ENCODE measurements around the gene KRTDAP. TPM values are rescaled to one million over a fixed set of nuclear protein-coding genes. Genes with fewer than 3 reads are reported as not detected.
"Not testable (repeated sequence)": the region's sequence is repeated elsewhere in the genome, so short reads cannot be mapped to it uniquely, and the experiment has no call there.

Gene KRTDAP
- total RNA-seq, 2 experiments from 2014 or later: not detected

- CTCF ChIA-PET: interaction anchor here (0.6 to 2.3 kb wide), 4 partner anchors 23 to 424 kb away, joined by 3 to 6 read pairs (median 4); no protein-coding TSS in a partner anchor
- DNase-seq: no peak
- Mint-ChIP-seq H3K9me3 (ENCODE audit: low read depth) (no peaks in the 10 kb centered on the region), H3K4me3 (no peak overlapping the region), H3K36me3 (no peaks in the 10 kb centered on the region), H3K27me3 (peaks cover 24% of the 10 kb centered on the region), H3K27ac (no peak overlapping the region), H3K4me1 (peaks cover 5% of the 10 kb centered on the region)
- no peak for ATAC-seq
Observed at GRCh38 chr19:35491836-35492360, 1.6 kb upstream of the KRTDAP start.

DNA sequence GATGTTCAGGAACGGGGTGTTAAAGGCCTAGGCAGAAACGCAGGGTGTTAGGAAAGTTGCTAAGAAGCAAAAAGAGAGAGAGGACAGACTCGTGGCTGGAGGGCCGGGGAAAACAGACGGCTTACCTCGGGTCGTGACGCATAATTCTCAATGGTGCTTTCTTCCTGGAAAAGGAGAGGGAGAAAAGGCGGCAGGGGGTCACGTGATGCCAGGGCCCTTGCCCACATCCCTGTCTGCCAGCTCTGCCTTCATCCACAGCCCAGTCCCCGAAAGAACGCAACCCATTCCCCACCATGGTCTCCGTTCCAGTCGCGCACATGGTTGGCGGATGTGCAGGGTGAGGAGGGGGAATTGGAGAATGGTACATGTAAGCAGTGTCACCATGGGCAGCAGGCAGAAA, 1.6 kb downstream of the KRTDAP start:
- peaks cover 37% of the 10 kb centered on the region for H3K27me3 Mint-ChIP-seq
- no peaks in the 10 kb centered on the region for H3K9me3 Mint-ChIP-seq (ENCODE audit: low read depth)
- H3K36me3 Mint-ChIP-seq: no peaks in the 10 kb centered on the region
- peaks cover 2% of the 10 kb centered on the region for H3K4me1 Mint-ChIP-seq
- no peak overlapping the region for H3K27ac Mint-ChIP-seq
- DNase-seq: no peak
- no peak for ATAC-seq
- H3K4me3 Mint-ChIP-seq: no peak overlapping the region
- CTCF ChIA-PET: no interaction called here

GRCh38 chr19:35487656-35488182, 2.5 kb downstream of the KRTDAP start:
- Mint-ChIP-seq H3K27ac (no peak overlapping the region), H3K4me3 (no peak overlapping the region), H3K36me3 (no peaks in the 10 kb centered on the region), H3K4me1 (peaks cover 2% of the 10 kb centered on the region), H3K9me3 (ENCODE audit: low read depth) (no peaks in the 10 kb centered on the region), H3K27me3 (peaks cover 30% of the 10 kb centered on the region)
- CTCF ChIA-PET: interaction anchor here (1.1 to 1.6 kb wide), 2 partner anchors 8 to 23 kb away, joined by 4 to 13 read pairs; no protein-coding TSS in a partner anchor
- no peak for DNase-seq
- ATAC-seq: no peak

GRCh38 chr19:35486268-35486708, 4.0 kb downstream of the KRTDAP start:
- peaks cover 26% of the 10 kb centered on the region for H3K27me3 Mint-ChIP-seq

GRCh38 chr19:35484252-35485036, 5.8 kb downstream of the KRTDAP start:
- Mint-ChIP-seq H3K27me3 (peaks cover 23% of the 10 kb centered on the region), H3K9me3 (ENCODE audit: low read depth) (no peaks in the 10 kb centered on the region), H3K36me3 (no peaks in the 10 kb centered on the region), H3K4me1 (peaks cover 2% of the 10 kb centered on the region), H3K4me3 (no peak overlapping the region), H3K27ac (no peak overlapping the region)
- CTCF ChIA-PET: interaction anchor here (1.9 kb wide), 1 partner anchor 11 kb away, joined by 6 read pairs; no protein-coding TSS in a partner anchor
- DNase-seq: no peak
- no peak for ATAC-seq

More at GRCh38 chr19:35486268-35486708, 4.0 kb downstream of the KRTDAP start:
- Mint-ChIP-seq H3K27ac (no peak overlapping the region), H3K9me3 (ENCODE audit: low read depth) (no peaks in the 10 kb centered on the region), H3K4me1 (peaks cover 2% of the 10 kb centered on the region), H3K4me3 (no peak overlapping the region), H3K36me3 (no peaks in the 10 kb centered on the region)
- DNase-seq (no peak), ATAC-seq (no peak)
- CTCF ChIA-PET: interaction anchor here (0.9 to 1.9 kb wide), 5 partner anchors 9 to 133 kb away, joined by 3 to 13 read pairs (median 6); no protein-coding TSS in a partner anchor

DNA sequence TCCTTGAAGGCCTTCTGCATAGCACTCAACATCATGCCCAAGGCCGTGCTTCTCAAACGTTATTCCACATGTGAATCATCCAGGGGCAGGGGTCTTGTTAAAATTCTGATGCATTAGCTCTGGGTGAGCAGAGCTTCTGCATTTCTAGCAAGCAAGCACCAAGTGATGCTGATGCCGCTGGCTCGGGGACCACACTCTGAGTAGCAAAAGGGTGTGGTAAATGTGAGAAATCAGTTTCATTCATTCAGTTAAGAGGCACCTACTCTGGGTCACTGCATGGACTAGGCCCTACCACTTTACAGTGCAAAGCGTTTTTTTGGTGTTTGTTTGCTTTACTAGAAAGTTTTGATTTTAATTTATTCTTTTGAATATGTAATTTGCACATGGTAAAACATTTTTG, 7.2 kb downstream of the KRTDAP start:
- ATAC-seq (no peak), DNase-seq (no peak)
- peaks cover 21% of the 10 kb centered on the region for H3K27me3 Mint-ChIP-seq
- no peak overlapping the region for H3K4me3 Mint-ChIP-seq
- H3K9me3 Mint-ChIP-seq (ENCODE audit: low read depth): no peaks in the 10 kb centered on the region
- no peaks in the 10 kb centered on the region for H3K36me3 Mint-ChIP-seq
- H3K4me1 Mint-ChIP-seq: peaks cover under 1% of the 10 kb centered on the region
- no peak overlapping the region for H3K27ac Mint-ChIP-seq
- CTCF ChIA-PET: no interaction called here

- H3K36me3 Mint-ChIP-seq: no peaks in the 10 kb centered on the region
- peaks cover 5% of the 10 kb centered on the region for H3K27me3 Mint-ChIP-seq
- no peaks in the 10 kb centered on the region for H3K4me1 Mint-ChIP-seq
- no peak for DNase-seq
- no peak overlapping the region for H3K27ac Mint-ChIP-seq
- ATAC-seq: no peak
- CTCF ChIA-PET: interaction anchor here (2.2 to 2.3 kb wide), 2 partner anchors 11 to 16 kb away, joined by 6 to 7 read pairs; no protein-coding TSS in a partner anchor
- no peaks in the 10 kb centered on the region for H3K9me3 Mint-ChIP-seq (ENCODE audit: low read depth)
- H3K4me3 Mint-ChIP-seq: no peak overlapping the region
Observed at GRCh38 chr19:35478794-35479677, 11.2 kb downstream of the KRTDAP start.

DNA sequence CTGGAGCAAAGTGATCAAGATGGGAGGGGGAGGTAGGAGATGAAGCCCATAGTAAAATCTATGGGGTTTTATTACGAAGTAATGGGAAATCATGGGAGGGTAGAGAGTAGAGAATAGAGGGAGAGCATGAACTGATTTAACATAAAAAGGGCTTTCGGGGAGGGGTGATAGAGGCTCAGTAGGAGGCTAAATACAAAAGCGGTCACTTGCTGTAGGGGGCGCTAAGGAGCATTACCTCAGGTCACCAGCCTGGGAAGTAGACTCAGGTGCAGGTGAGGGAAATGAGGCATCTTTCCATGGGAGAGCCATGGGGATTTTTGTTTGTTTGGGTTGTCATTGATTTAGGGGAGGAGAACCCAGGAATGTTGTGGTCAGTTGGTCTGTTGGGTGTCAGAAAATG, 14.1 kb downstream of the KRTDAP start:
- CTCF ChIA-PET: no interaction called here
- Mint-ChIP-seq H3K27ac (no peak overlapping the region), H3K27me3 (peaks cover 5% of the 10 kb centered on the region), H3K36me3 (no peaks in the 10 kb centered on the region), H3K4me1 (no peaks in the 10 kb centered on the region), H3K4me3 (no peak overlapping the region), H3K9me3 (ENCODE audit: low read depth) (no peaks in the 10 kb centered on the region)
- DNase-seq (no peak), ATAC-seq (no peak)

- H3K27me3 Mint-ChIP-seq; H3K36me3 Mint-ChIP-seq; H3K9me3 Mint-ChIP-seq (ENCODE audit: low read depth); H3K4me3 Mint-ChIP-seq; DNase-seq; H3K27ac Mint-ChIP-seq; H3K4me1 Mint-ChIP-seq; ATAC-seq: not testable (repeated sequence)
- CTCF ChIA-PET: interaction anchor here (1.2 to 1.4 kb wide), 2 partner anchors 71 to 122 kb away, joined by 3 to 10 read pairs; no protein-coding TSS in a partner anchor
Observed at GRCh38 chr19:35474594-35474993, 15.7 kb downstream of the KRTDAP start.

DNA sequence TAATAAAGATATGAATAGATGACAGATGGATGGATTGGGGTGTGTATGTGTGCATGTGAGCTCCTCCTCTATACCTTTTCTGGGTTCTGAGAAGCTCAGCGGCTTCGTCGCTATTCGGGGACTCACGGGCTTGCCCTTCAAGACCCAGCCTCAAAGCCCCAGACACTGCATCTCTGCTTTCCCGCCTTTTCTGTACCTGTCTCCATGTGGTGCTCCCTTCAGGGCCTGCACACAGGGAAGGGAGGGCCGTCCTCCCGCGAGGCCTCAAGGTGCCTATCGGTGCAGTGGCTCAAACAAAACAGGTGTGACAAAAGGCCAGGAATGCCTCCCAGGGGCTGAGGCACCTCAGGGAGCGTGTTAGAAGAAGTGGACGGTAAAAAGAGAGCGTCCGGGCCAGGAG, 16.2 kb downstream of the KRTDAP start:
- no peak for ATAC-seq
- Mint-ChIP-seq H3K4me1 (no peaks in the 10 kb centered on the region), H3K27ac (no peak overlapping the region), H3K27me3 (no peaks in the 10 kb centered on the region), H3K9me3 (ENCODE audit: low read depth) (no peaks in the 10 kb centered on the region), H3K36me3 (no peaks in the 10 kb centered on the region), H3K4me3 (no peak overlapping the region)
- CTCF ChIA-PET: interaction anchor here (0.9 to 2.7 kb wide), 3 partner anchors 22 to 121 kb away, joined by 4 to 14 read pairs (median 10); no protein-coding TSS in a partner anchor
- DNase-seq: no peak

DNA sequence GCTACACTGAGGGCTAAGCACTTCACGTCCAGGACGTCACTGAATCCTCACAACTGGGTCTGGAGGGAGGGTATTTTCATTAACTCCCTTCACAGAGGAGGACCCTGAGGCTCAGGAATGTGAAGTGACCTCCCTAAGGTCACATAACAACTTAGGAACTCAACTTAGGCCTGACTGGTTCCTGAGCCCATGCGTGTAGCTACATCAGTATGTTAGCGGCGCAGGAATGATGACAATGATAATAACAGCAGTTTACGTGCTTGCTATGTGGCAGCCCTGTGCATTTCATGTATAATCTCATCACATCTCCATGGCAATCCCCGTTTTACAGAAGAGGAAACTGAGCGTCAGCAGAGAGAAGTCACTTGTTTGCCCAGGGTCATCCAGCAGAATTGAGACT, 18.3 kb downstream of the KRTDAP start:
- Mint-ChIP-seq H3K27ac (no peak overlapping the region), H3K4me1 (no peaks in the 10 kb centered on the region), H3K27me3 (no peaks in the 10 kb centered on the region), H3K36me3 (no peaks in the 10 kb centered on the region), H3K9me3 (ENCODE audit: low read depth) (no peaks in the 10 kb centered on the region), H3K4me3 (no peak overlapping the region)
- no peak for DNase-seq
- ATAC-seq: no peak
- CTCF ChIA-PET: interaction anchor here (0.9 to 2.7 kb wide), 3 partner anchors 24 to 120 kb away, joined by 3 to 14 read pairs (median 3); no protein-coding TSS in a partner anchor

DNA sequence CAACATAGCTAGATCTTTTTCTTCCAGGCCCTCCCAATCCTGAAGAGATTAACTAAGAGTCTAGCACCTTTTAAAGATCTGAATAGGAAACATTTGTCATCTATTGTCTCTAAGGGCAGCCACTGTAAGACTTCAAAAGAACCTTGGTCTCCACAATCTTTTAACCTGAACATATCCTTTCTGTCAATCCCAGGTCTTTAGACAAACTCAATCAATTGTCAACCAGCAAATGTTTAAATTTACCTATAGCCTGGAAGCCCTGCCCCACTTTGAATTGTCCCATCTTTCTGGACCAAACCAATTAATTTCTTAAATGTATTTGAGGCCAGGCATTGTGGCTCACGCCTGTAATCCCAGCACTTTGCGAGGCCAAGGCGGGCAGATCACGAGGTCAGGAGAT, 19.2 kb downstream of the KRTDAP start:
- H3K9me3 Mint-ChIP-seq (ENCODE audit: low read depth); ATAC-seq; H3K4me3 Mint-ChIP-seq: not testable (repeated sequence)

GRCh38 chr19:35470128-35470527, 20.1 kb downstream of the KRTDAP start:
- no peak for ATAC-seq
- Mint-ChIP-seq H3K4me3 (no peak overlapping the region), H3K36me3 (no peaks in the 10 kb centered on the region)

More for the DNA sequence above, 19.2 kb downstream of the KRTDAP start:
- DNase-seq, H3K27me3 Mint-ChIP-seq, H3K27ac Mint-ChIP-seq, H3K4me1 Mint-ChIP-seq, H3K36me3 Mint-ChIP-seq: not testable (repeated sequence)
- CTCF ChIA-PET: interaction anchor here (3.7 to 6.2 kb wide), 2 partner anchors 118 to 121 kb away, joined by 15 to 76 read pairs; no protein-coding TSS in a partner anchor

More at GRCh38 chr19:35470128-35470527, 20.1 kb downstream of the KRTDAP start:
- Mint-ChIP-seq H3K9me3 (ENCODE audit: low read depth) (no peaks in the 10 kb centered on the region), H3K4me1 (peaks cover 3% of the 10 kb centered on the region), H3K27ac (no peak overlapping the region), H3K27me3 (peaks cover 3% of the 10 kb centered on the region)
- CTCF ChIA-PET: interaction anchor here (0.6 to 6.2 kb wide), 7 partner anchors 10 to 120 kb away, joined by 3 to 76 read pairs (median 6); partner anchors contain the start of gene FFAR3
- no peak for DNase-seq

All from activated CD8-positive, alpha-beta memory T cell treated with anti-CD3 and anti-CD28 coated beads, Interleukin-2, amount 10 ng/mL, durations not matched to agents 7 days and 5 days (primary cell).